HCT116 (cell line): ENCODE results near the gene HPCA. TPM values are rescaled to one million over a fixed set of nuclear protein-coding genes. Genes with fewer than 3 reads are reported as not detected.

Experiments
- ATAC-seq: fragments of 200-7000 bp; cut with Tn5 transposase; 2 replicates; pipeline ENCODE4 v1.9.1; 2020; ENCODE audit warnings: mild to moderate bottlenecking, moderate library complexity
- BruUV-seq: library from RNA; stranded (reverse); fragments of 400-500 nt; replicated peaks from 2 replicates; lab custom pipeline; 2021; lab: Mats Ljungman, UMichigan
- CTCF ChIA-PET: fragments of 300-600 bp; sonication (Branson Sonifier 250); formaldehyde crosslinking; loops from one replicate; lab custom pipeline; 2021; ENCODE audit warnings: antibody characterized with exemption; lab: Charles Lee
- POLR2A ChIA-PET: fragments of 300-600, 350-600 bp; sonication (Branson Sonifier 250); formaldehyde crosslinking; loops from one replicate; lab custom pipeline; 2021; ENCODE audit warnings: antibody characterized with exemption; lab: Charles Lee
- RAD21 ChIA-PET, 2 experiments: fragments of 300-600 bp; sonication (Branson Sonifier 250); formaldehyde crosslinking; loops; one replicate each; lab custom pipeline; 2023; ENCODE audit warnings: low total read pairs in 2 of 2; ENCODE audit not compliant: uncharacterized antibody in 2 of 2, unreplicated experiment in 2 of 2, low non-redundant PET in 1 of 2; lab: Charles Lee
- DNase-seq: peaks from one replicate; pipeline ENCODE4 v3.0.0-alpha.2; 2010; ENCODE audit warnings: low read depth, low spot score
- H2AFZ ChIP-seq: fragments of 200-600 bp; shearing (Covaris generic), sonication (generic); 2 replicates; pipeline ENCODE4 v1.6.1; 2017; ENCODE audit warnings: low read depth, mixed run types, mixed read lengths, antibody characterized with exemption, low read length; ENCODE audit not compliant: poor library complexity, severe bottlenecking
- H3K27ac ChIP-seq: 2 replicates; pipeline ENCODE4 v1.5.1; 2012; ENCODE audit warnings: low read depth, low read length
- H3K27me3 ChIP-seq: fragments of 200-600 bp; sonication (generic); 2 replicates; pipeline ENCODE4 v1.6.1; 2016; ENCODE audit warnings: mixed run types, low read length, mixed read lengths; ENCODE audit not compliant: insufficient read depth
- H3K36me3 ChIP-seq, 2 experiments: fragments of 200-500 bp in 1 of 2; fragments of 200-600 bp in 1 of 2; sonication (Bioruptor generic) in 1 of 2; sonication (generic) in 1 of 2; 2 replicates each; pipeline versions ENCODE4 v1.5.1 to v1.6.1; 2014 to 2016; ENCODE audit warnings: low read length in 2 of 2, inconsistent platforms in 1 of 2, mixed read lengths in 1 of 2, mixed run types in 1 of 2; ENCODE audit not compliant: insufficient read depth in 2 of 2, control insufficient read depth in 1 of 2
- H3K4me1 ChIP-seq, 2 experiments: fragments of 200-600 bp in 1 of 2; sonication (generic) in 1 of 2; 2 replicates each; pipeline versions ENCODE4 v1.5.1 to v1.6.1; 2012 to 2017; ENCODE audit warnings: low read length in 2 of 2, inconsistent platforms in 1 of 2, mild to moderate bottlenecking in 1 of 2, mixed read lengths in 1 of 2, mixed run types in 1 of 2, moderate library complexity in 1 of 2; ENCODE audit not compliant: insufficient read depth in 2 of 2, control insufficient read depth in 1 of 2
- H3K4me2 ChIP-seq: fragments of 200-600 bp; sonication (generic); 2 replicates; pipeline ENCODE4 v1.6.1; 2017; ENCODE audit warnings: mixed run types, low read length, mixed read lengths
- H3K4me3 ChIP-seq, 2 experiments: fragments of 200-600 bp in 1 of 2; sonication (generic) in 1 of 2; replicated peaks in 1 of 2; 2 replicates each; pipeline ENCODE4 v1.5.1; 2011 to 2016; ENCODE audit warnings: low read length in 2 of 2, control low read depth in 1 of 2, low read depth in 1 of 2, mild to moderate bottlenecking in 1 of 2, mixed read lengths in 1 of 2, mixed run types in 1 of 2
- H3K79me2 ChIP-seq: fragments of 200-600 bp; sonication (generic); 2 replicates; pipeline ENCODE4 v1.6.1; 2017; ENCODE audit warnings: mild to moderate bottlenecking, mixed run types, low read length, moderate library complexity, mixed read lengths; ENCODE audit not compliant: insufficient read depth
- H3K9ac ChIP-seq: fragments of 200-600 bp; sonication (generic); 2 replicates; pipeline ENCODE4 v1.6.1; 2016; ENCODE audit warnings: low read length, mixed read lengths
- H3K9me2 ChIP-seq: fragments of 200-600 bp; sonication (generic), shearing (Covaris generic); 2 replicates; pipeline ENCODE4 v1.6.1; 2017; ENCODE audit warnings: mixed run types, mild to moderate bottlenecking, moderate library complexity; ENCODE audit not compliant: insufficient read depth
- H3K9me3 ChIP-seq, 2 experiments: fragments of 200-500 bp in 1 of 2; fragments of 200-600 bp in 1 of 2; sonication (Bioruptor generic) in 1 of 2; sonication (generic) in 1 of 2; 2 replicates each; pipeline ENCODE4 v1.6.1; 2014 to 2017; ENCODE audit warnings: low read length in 2 of 2, mixed read lengths in 2 of 2, inconsistent platforms in 1 of 2, low read depth in 1 of 2, mild to moderate bottlenecking in 1 of 2, mixed run types in 1 of 2, moderate library complexity in 1 of 2; ENCODE audit not compliant: control insufficient read depth in 1 of 2, insufficient read depth in 1 of 2
- H4K20me1 ChIP-seq: fragments of 200-600 bp; sonication (generic), shearing (Covaris generic); 2 replicates; pipeline ENCODE4 v1.6.1; 2017; ENCODE audit warnings: mixed run types, mild to moderate bottlenecking, moderate library complexity; ENCODE audit not compliant: insufficient read depth
- ATF3 ChIP-seq: IDR thresholded peaks from 2 replicates; pipeline ENCODE4 v1.6.1; 2012
- CBX3 ChIP-seq: IDR thresholded peaks from 2 replicates; pipeline ENCODE4 v1.6.1; 2012; ENCODE audit warnings: low read depth
- CEBPB ChIP-seq: IDR thresholded peaks from 2 replicates; pipeline ENCODE4 v1.6.1; 2012; ENCODE audit warnings: low read depth
- EGR1 ChIP-seq: IDR thresholded peaks from 2 replicates; pipeline ENCODE4 v1.6.1; 2012; ENCODE audit warnings: low read depth
- EZH2phosphoT487 ChIP-seq: fragments of 200-600 bp; IDR thresholded peaks from 2 replicates; pipeline ENCODE4 v1.6.1; 2018; ENCODE audit warnings: antibody characterized with exemption, borderline replicate concordance
- FOSL1 ChIP-seq: IDR thresholded peaks from 2 replicates; pipeline ENCODE4 v1.6.1; 2012; ENCODE audit warnings: low read depth
- JUND ChIP-seq: IDR thresholded peaks from 2 replicates; pipeline ENCODE4 v1.6.1; 2012
- MAX ChIP-seq: IDR thresholded peaks from 2 replicates; pipeline ENCODE4 v1.6.1; 2012
- RAD21 ChIP-seq: IDR thresholded peaks from 2 replicates; pipeline ENCODE4 v1.6.1; 2012; ENCODE audit warnings: low read depth, mild to moderate bottlenecking
- SP1 ChIP-seq: IDR thresholded peaks from 2 replicates; pipeline ENCODE4 v1.6.1; 2012; ENCODE audit warnings: low read depth
- YY1 ChIP-seq: IDR thresholded peaks from 2 replicates; pipeline ENCODE4 v1.6.1; 2011; ENCODE audit warnings: low read length, low read depth, moderate library complexity, mild to moderate bottlenecking; ENCODE audit not compliant: insufficient replicate concordance; ENCODE audit errors: extremely low read depth
- ZFX ChIP-seq: fragments of 450-650 bp; IDR thresholded peaks from 2 replicates; pipeline ENCODE4 v1.6.1; 2017
- intact Hi-C: fragments of 100-400 bp; cut with micrococcal nuclease; formaldehyde crosslinking; loops from 2 replicates; pipeline ENCODE4 v1.10.0; 2022
- total RNA-seq: library from RNA; stranded (reverse); gene quantifications from one replicate; pipeline ENCODE4 v1.2.1, GENCODE V29; 2021; ENCODE audit not compliant: unreplicated experiment

HPCA gene
- total RNA-seq, 1 experiment from 2014 or later = 0.15 TPM

GRCh38 chr1:32919811-32920733 lies 33.8 kb downstream of the HPCA start:
- ChIA-PET RAD21 (no interaction called here), CTCF (no interaction called here), POLR2A (interaction anchor here (1.2 kb wide), 1 partner anchor 45 kb away, joined by 3 read pairs; the partner anchor contains the start of gene RNF19B)
- no peaks in the 10 kb centered on the region for H4K20me1 ChIP-seq
- no peaks in the 10 kb centered on the region for H3K36me3 ChIP-seq
- intact Hi-C loops = no loop called here
- ATAC-seq = no peak
- H3K79me2 ChIP-seq = no peaks in the 10 kb centered on the region
- no peak overlapping the region for H3K4me2 ChIP-seq
- no peaks in the 10 kb centered on the region for H3K9me2 ChIP-seq
- H3K9ac ChIP-seq = no peak overlapping the region
- BruUV-seq = no TSS peak
- no peak overlapping the region for H2AFZ ChIP-seq
- no peak overlapping the region for H3K4me3 ChIP-seq
- H3K27ac ChIP-seq = no peak overlapping the region
- no peak for TF ChIP-seq JUND
- no peak for TF ChIP-seq EGR1
- TF ChIP-seq SP1 = no peak
- no peak for TF ChIP-seq ZFX
- no peak for TF ChIP-seq CEBPB
- no peak for TF ChIP-seq EZH2phosphoT487
- TF ChIP-seq FOSL1 = no peak
- no peak for TF ChIP-seq CBX3
- H3K9me3 ChIP-seq = no peaks in the 10 kb centered on the region
- DNase-seq = no peak
- H3K4me1 ChIP-seq = no peaks in the 10 kb centered on the region
- no peaks in the 10 kb centered on the region for H3K27me3 ChIP-seq

- ChIA-PET POLR2A (no interaction called here), RAD21 (no interaction called here), CTCF (no interaction called here)
- Histone ChIP-seq H3K9me2 (no peaks in the 10 kb centered on the region), H4K20me1 (no peaks in the 10 kb centered on the region), H3K4me3 (no peak overlapping the region), H3K36me3 (no peaks in the 10 kb centered on the region), H3K9ac (no peak overlapping the region), H2AFZ (no peak overlapping the region), H3K27ac (no peak overlapping the region), H3K9me3 (no peaks in the 10 kb centered on the region), H3K79me2 (no peaks in the 10 kb centered on the region), H3K27me3 (no peaks in the 10 kb centered on the region), H3K4me1 (no peaks in the 10 kb centered on the region), H3K4me2 (no peak overlapping the region)
- intact Hi-C loops = no loop called here
- TF ChIP-seq ZFX = no peak
- no peak for TF ChIP-seq ATF3
- no peak for TF ChIP-seq MAX
- no peak for TF ChIP-seq YY1
- TF ChIP-seq JUND = no peak
- TF ChIP-seq RAD21 = no peak
- BruUV-seq = no TSS peak
- DNase-seq = no peak
- ATAC-seq = no peak
Measured at GRCh38 chr1:32920833-32921232, 34.5 kb downstream of the HPCA start.
